H1 (cell line): ENCODE measurements around the gene FGF5. TPM values are rescaled to one million over a fixed set of nuclear protein-coding genes. Genes with fewer than 3 reads are reported as not detected.

ENCODE experiments used
- BCL11A ChIP-seq, 2 experiments: IDR thresholded peaks; one replicate each; pipeline ENCODE4 v1.6.1; 2011; ENCODE audit warnings: low read depth in 2 of 2, low read length in 2 of 2, mild to moderate bottlenecking in 2 of 2
- CBX5 ChIP-seq: fragments of 300-800, 300-1000 bp; sonication (generic); IDR thresholded peaks from 2 replicates; pipeline ENCODE4 v1.7.1; 2016; ENCODE audit warnings: antibody characterized with exemption, low read length, low read depth
- CHD7 ChIP-seq: fragments of 300-600 bp; sonication (generic); IDR thresholded peaks from 2 replicates; pipeline ENCODE4 v1.7.1; 2012; ENCODE audit warnings: low read length, moderate library complexity, mild to moderate bottlenecking, inconsistent platforms; ENCODE audit not compliant: insufficient replicate concordance
- SAP30 ChIP-seq: fragments of 300-600 bp; sonication (generic); IDR thresholded peaks from 2 replicates; pipeline ENCODE4 v1.7.1; 2012; ENCODE audit warnings: low read length, moderate library complexity, mild to moderate bottlenecking, inconsistent platforms; ENCODE audit not compliant: insufficient read depth, insufficient replicate concordance
- polyA plus RNA-seq, 7 experiments: library from polyadenylated mRNA; depleted of rRNA in 3 of 7; stranded (reverse) in 5 of 7; unstranded in 2 of 7; fragments of >200 nt in 5 of 7; fragments of 200-250 nt in 2 of 7; gene quantifications; 1 replicate in 5 of 7; 2 replicates in 1 of 7; 4 replicates in 1 of 7; pipeline versions ENCODE4 v1.2.1 to v1.2.3, GENCODE V29; 2011 to 2013; ENCODE audit warnings: missing spikeins in 2 of 7, mixed read lengths in 2 of 7
- total RNA-seq: library from RNA; stranded (reverse); fragmentation: NEBNext Ultra II Directional; extraction: Animal tissue kit (Norgen Biotek cat#: 25700); gene quantifications from 2 replicates; pipeline ENCODE4 v1.2.1, GENCODE V29; 2021

FGF5 gene
- total and polyA plus RNA-seq, 2 of the 8 experiments (the other 6 are each of a cell fraction or from before 2014, with no cell fraction given) = not detected

GRCh38 chr4:80302616-80303223 is 36.3 kb downstream of the FGF5 start (continued):
- TF ChIP-seq CHD7 = no peak
- no peak for TF ChIP-seq CBX5
- no peak for TF ChIP-seq BCL11A (IDR thresholded peaks at IDR 0.05; ENCODE audit: low read depth in 2 of 2, low read length in 2 of 2)
- no peak for TF ChIP-seq SAP30
